ENCODE data around the gene HTR1E. TPM values are rescaled to one million over a fixed set of nuclear protein-coding genes. Genes with fewer than 3 reads are reported as not detected.

HTR1E gene
- total RNA-seq, 1 donor from 2014 or later: not detected

DNA sequence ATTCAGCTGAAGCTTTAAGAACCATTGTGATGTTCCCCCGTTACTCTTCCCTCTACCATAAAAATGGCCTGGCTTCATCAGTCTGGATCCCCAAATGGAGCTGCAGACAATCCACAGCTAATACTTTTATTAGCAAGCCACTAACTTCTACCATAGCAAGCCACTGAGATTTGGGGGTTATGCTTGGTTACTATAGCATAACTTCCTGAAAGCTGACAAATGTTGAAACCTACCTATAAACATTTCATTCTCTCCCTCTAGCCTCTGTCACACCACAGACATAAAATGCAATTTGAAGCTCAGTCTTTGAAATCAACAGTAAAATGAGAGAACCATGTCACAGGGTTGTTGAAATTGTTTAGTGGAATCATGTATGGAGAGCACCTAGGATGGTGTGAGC, 3.0 kb upstream of the HTR1E start:
- H3K4me2 ChIP-seq (ENCODE audit: low read length): no peak overlapping the region
- peaks cover 4% of the 10 kb centered on the region for H3K4me1 ChIP-seq (ENCODE audit: insufficient read depth, low read length)
- H2AFZ ChIP-seq (ENCODE audit: low read depth, low read length): no peak overlapping the region
- no peaks in the 10 kb centered on the region for H3K9me3 ChIP-seq (ENCODE audit: insufficient read depth, low read depth, low read length)
- H3K79me2 ChIP-seq (ENCODE audit: insufficient read depth, low read length): no peaks in the 10 kb centered on the region
- Mint-ChIP-seq H3K27me3 (ENCODE audit: low read depth, unreplicated experiment) (peaks cover 49% of the 10 kb centered on the region), H3K9me3 (ENCODE audit: unreplicated experiment) (no peaks in the 10 kb centered on the region), H3K4me3 (ENCODE audit: unreplicated experiment) (no peak overlapping the region), H3K36me3 (ENCODE audit: low read depth, unreplicated experiment) (no peaks in the 10 kb centered on the region), H3K4me1 (ENCODE audit: low read depth, unreplicated experiment) (no peaks in the 10 kb centered on the region), H3K27ac (ENCODE audit: unreplicated experiment) (no peak overlapping the region)
- DNase-seq (ENCODE audit: low read depth): no peak
- no peak overlapping the region for H3K9ac ChIP-seq (ENCODE audit: low read length)
- no peaks in the 10 kb centered on the region for H4K20me1 ChIP-seq (ENCODE audit: insufficient read depth, low read length)
- H3K36me3 ChIP-seq (ENCODE audit: insufficient read depth, low read length): no peaks in the 10 kb centered on the region
- TF ChIP-seq, protein P1, sequence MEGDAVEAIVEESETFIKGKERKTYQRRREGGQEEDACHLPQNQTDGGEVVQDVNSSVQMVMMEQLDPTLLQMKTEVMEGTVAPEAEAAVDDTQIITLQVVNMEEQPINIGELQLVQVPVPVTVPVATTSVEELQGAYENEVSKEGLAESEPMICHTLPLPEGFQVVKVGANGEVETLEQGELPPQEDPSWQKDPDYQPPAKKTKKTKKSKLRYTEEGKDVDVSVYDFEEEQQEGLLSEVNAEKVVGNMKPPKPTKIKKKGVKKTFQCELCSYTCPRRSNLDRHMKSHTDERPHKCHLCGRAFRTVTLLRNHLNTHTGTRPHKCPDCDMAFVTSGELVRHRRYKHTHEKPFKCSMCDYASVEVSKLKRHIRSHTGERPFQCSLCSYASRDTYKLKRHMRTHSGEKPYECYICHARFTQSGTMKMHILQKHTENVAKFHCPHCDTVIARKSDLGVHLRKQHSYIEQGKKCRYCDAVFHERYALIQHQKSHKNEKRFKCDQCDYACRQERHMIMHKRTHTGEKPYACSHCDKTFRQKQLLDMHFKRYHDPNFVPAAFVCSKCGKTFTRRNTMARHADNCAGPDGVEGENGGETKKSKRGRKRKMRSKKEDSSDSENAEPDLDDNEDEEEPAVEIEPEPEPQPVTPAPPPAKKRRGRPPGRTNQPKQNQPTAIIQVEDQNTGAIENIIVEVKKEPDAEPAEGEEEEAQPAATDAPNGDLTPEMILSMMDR (IDR thresholded peaks at IDR 0.05; ENCODE audit: insufficient read depth, low read depth, low read length): no peak
- TF ChIP-seq EZH2 (IDR thresholded peaks at IDR 0.05; ENCODE audit: insufficient read depth, low read length): no peak
- peaks cover 18% of the 10 kb centered on the region for H3K27me3 ChIP-seq (ENCODE audit: insufficient read depth, low read length)
- H3K4me3 ChIP-seq (ENCODE audit: insufficient read depth, low read depth, low read length): no peak overlapping the region
- no peak overlapping the region for H3K27ac ChIP-seq (ENCODE audit: low read depth, low read length)
- FAIRE-seq: no peak

DNA sequence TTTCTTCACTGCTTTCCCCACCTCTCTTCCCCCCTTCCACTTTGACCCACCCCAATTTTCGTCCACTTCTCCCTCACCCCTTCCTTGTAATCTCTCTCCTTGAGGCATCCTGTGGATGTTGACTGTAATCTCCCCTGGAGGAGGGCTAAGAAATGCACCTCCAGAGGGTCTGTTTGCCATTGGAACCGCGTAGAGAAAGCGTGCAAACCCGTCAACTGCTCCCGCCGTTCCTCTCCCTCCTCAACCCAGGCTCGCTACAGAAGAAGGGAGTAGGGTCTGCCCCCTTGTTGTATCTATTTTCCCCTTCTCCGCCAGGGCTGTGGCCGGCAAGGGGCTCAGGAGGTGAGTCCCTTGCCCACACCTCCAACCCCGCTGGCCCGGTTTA, 502 bp upstream of the HTR1E start:
- H3K9ac ChIP-seq (ENCODE audit: low read length): no peak overlapping the region
- no peak for TF ChIP-seq EZH2 (IDR thresholded peaks at IDR 0.05; ENCODE audit: insufficient read depth, low read length)
- TF ChIP-seq, protein P1 (IDR thresholded peaks at IDR 0.05; ENCODE audit: insufficient read depth, low read depth, low read length): no peak
- H3K4me3 ChIP-seq (ENCODE audit: insufficient read depth, low read depth, low read length): no peak overlapping the region
- peak overlapping the region; percentile 83 for H3K4me2 ChIP-seq (ENCODE audit: low read length)
- Mint-ChIP-seq H3K36me3 (ENCODE audit: low read depth, unreplicated experiment) (no peaks in the 10 kb centered on the region), H3K4me1 (ENCODE audit: low read depth, unreplicated experiment) (no peaks in the 10 kb centered on the region), H3K9me3 (ENCODE audit: unreplicated experiment) (peaks cover 5% of the 10 kb centered on the region), H3K4me3 (ENCODE audit: unreplicated experiment) (peak overlapping the region; percentile 83), H3K27ac (ENCODE audit: unreplicated experiment) (no peak overlapping the region), H3K27me3 (ENCODE audit: low read depth, unreplicated experiment) (peaks cover 67% of the 10 kb centered on the region)
- no peaks in the 10 kb centered on the region for H4K20me1 ChIP-seq (ENCODE audit: insufficient read depth, low read length)
- FAIRE-seq (no peak), DNase-seq (ENCODE audit: low read depth) (no peak)
- no peak overlapping the region for H3K27ac ChIP-seq (ENCODE audit: low read depth, low read length)
- peak overlapping the region; percentile 63 for H2AFZ ChIP-seq (ENCODE audit: low read depth, low read length)
- peaks cover 19% of the 10 kb centered on the region for H3K27me3 ChIP-seq (ENCODE audit: insufficient read depth, low read length)
- H3K79me2 ChIP-seq (ENCODE audit: insufficient read depth, low read length): no peaks in the 10 kb centered on the region
- no peaks in the 10 kb centered on the region for H3K36me3 ChIP-seq (ENCODE audit: insufficient read depth, low read length)
- peaks cover 4% of the 10 kb centered on the region for H3K4me1 ChIP-seq (ENCODE audit: insufficient read depth, low read length)
- H3K9me3 ChIP-seq (ENCODE audit: insufficient read depth, low read depth, low read length): no peaks in the 10 kb centered on the region

DNA sequence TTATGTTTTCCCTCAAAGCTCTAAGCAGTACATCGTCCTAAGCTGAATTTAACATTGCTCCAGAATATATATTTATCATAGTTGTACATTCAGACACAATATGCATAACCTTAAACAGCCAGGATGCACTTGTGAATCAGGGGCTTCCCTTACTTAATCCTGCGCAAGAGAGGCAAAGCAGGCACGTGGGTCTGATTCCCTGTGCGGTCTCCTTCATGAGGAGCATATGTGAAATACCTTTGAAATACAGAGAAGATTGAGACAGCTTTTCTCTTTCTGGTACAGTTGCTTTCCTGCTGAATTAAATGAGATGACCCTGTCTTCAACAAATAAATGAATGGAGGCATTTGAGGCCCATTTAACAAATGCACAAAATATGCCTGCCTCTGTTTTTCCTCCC, 1.5 kb downstream of the HTR1E start:
- Histone ChIP-seq H4K20me1 (ENCODE audit: insufficient read depth, low read length) (no peaks in the 10 kb centered on the region), H3K27ac (ENCODE audit: low read depth, low read length) (no peak overlapping the region), H3K27me3 (ENCODE audit: insufficient read depth, low read length) (peaks cover 19% of the 10 kb centered on the region), H2AFZ (ENCODE audit: low read depth, low read length) (no peak overlapping the region), H3K9ac (ENCODE audit: low read length) (no peak overlapping the region), H3K9me3 (ENCODE audit: insufficient read depth, low read depth, low read length) (no peaks in the 10 kb centered on the region), H3K4me2 (ENCODE audit: low read length) (no peak overlapping the region), H3K4me1 (ENCODE audit: insufficient read depth, low read length) (peaks cover 4% of the 10 kb centered on the region), H3K36me3 (ENCODE audit: insufficient read depth, low read length) (no peaks in the 10 kb centered on the region), H3K79me2 (ENCODE audit: insufficient read depth, low read length) (no peaks in the 10 kb centered on the region), H3K4me3 (ENCODE audit: insufficient read depth, low read depth, low read length) (no peak overlapping the region)
- Mint-ChIP-seq H3K4me1 (ENCODE audit: low read depth, unreplicated experiment) (no peaks in the 10 kb centered on the region), H3K36me3 (ENCODE audit: low read depth, unreplicated experiment) (no peaks in the 10 kb centered on the region), H3K4me3 (ENCODE audit: unreplicated experiment) (no peak overlapping the region), H3K27ac (ENCODE audit: unreplicated experiment) (no peak overlapping the region), H3K27me3 (ENCODE audit: low read depth, unreplicated experiment) (peaks cover 66% of the 10 kb centered on the region), H3K9me3 (ENCODE audit: unreplicated experiment) (peaks cover 5% of the 10 kb centered on the region)
- TF ChIP-seq EZH2 (IDR thresholded peaks at IDR 0.05; ENCODE audit: insufficient read depth, low read length): no peak
- TF ChIP-seq, protein P1 (IDR thresholded peaks at IDR 0.05; ENCODE audit: insufficient read depth, low read depth, low read length): no peak
- DNase-seq (ENCODE audit: low read depth) (no peak), FAIRE-seq (no peak)

Data from astrocyte (in vitro differentiated cells and primary cell).